Measurements from ENCODE around the gene NT5C1A.

- TF ChIP-seq YY1 (IDR thresholded peaks at IDR 0.05; ENCODE audit: insufficient read depth, insufficient read length) (no peak), SUZ12 (IDR thresholded peaks at IDR 0.05; ENCODE audit: extremely low read depth, insufficient read depth, insufficient read length) (no peak)
Observed at GRCh38 chr1:39609618-39610331, 62.1 kb downstream of the NT5C1A start.

All from NT2/D1 (cell line).